Activated naive CD4-positive, alpha-beta T cell treated with anti-CD3 and anti-CD28 coated beads for 36 hours (primary cell): ENCODE measurements around the gene CD96. TPM values are rescaled to one million over a fixed set of nuclear protein-coding genes. Genes with fewer than 3 reads are reported as not detected.
A peak's percentile ranks its signal among the peaks of the same experiment; 100 is the strongest.
"Not testable (repeated sequence)": the region's sequence is repeated elsewhere in the genome, so short reads cannot be mapped to it uniquely, and the experiment has no call there.

Experiments used
- CTCF ChIA-PET: fragments of 350-600 bp; sonication (Branson Sonifier 250); formaldehyde crosslinking; loops from one replicate; lab custom pipeline; 2021; ENCODE audit warnings: antibody characterized with exemption; lab: Charles Lee
- DNase-seq: peaks from one replicate; pipeline ENCODE4 v3.0.0-alpha.2; 2020
- H3K27ac Mint-ChIP-seq: one replicate; pipeline ENCODE4 v1.8.0; 2021; ENCODE audit warnings: mild to moderate bottlenecking, mixed read lengths
- H3K27me3 Mint-ChIP-seq: one replicate; pipeline ENCODE4 v1.8.0; 2021; ENCODE audit warnings: low read depth, mixed read lengths
- H3K36me3 Mint-ChIP-seq: one replicate; pipeline ENCODE4 v1.8.0; 2021; ENCODE audit warnings: low read depth, mixed read lengths
- H3K4me1 Mint-ChIP-seq: one replicate; pipeline ENCODE4 v1.8.0; 2021; ENCODE audit warnings: low read depth, mixed read lengths
- H3K4me3 Mint-ChIP-seq: one replicate; pipeline ENCODE4 v1.8.0; 2021; ENCODE audit warnings: mild to moderate bottlenecking, moderate library complexity, mixed read lengths
- H3K9me3 Mint-ChIP-seq: one replicate; pipeline ENCODE4 v1.8.0; 2021; ENCODE audit warnings: mixed read lengths
- intact Hi-C: fragments of 100-400 bp; cut with micrococcal nuclease; formaldehyde crosslinking; loops from one replicate; pipeline ENCODE4 v1.15.1; 2023
- total RNA-seq, 2 experiments: library from RNA; stranded (reverse); gene quantifications; one replicate each; pipeline ENCODE4 v1.2.3, GENCODE V29; 2021

The CD96 gene
- total RNA-seq, 2 experiments from 2014 or later: 52.7 to 61.8 TPM

GRCh38 chr3:111627092-111627491 lies 85.1 kb downstream of the CD96 start:
- Mint-ChIP-seq H3K4me1 (peaks cover 12% of the 10 kb centered on the region), H3K36me3 (peaks cover 26% of the 10 kb centered on the region), H3K4me3 (no peak overlapping the region), H3K27ac (no peak overlapping the region), H3K27me3 (no peaks in the 10 kb centered on the region), H3K9me3 (peaks cover 10% of the 10 kb centered on the region)
- intact Hi-C loops: no loop called here
- no peak for DNase-seq
- CTCF ChIA-PET: interaction anchor here (1.0 to 1.3 kb wide), 2 partner anchors 11 to 386 kb away, joined by 4 read pairs; no protein-coding TSS in a partner anchor

- H3K4me3 Mint-ChIP-seq, DNase-seq, intact Hi-C loops, H3K27me3 Mint-ChIP-seq, CTCF ChIA-PET: not testable (repeated sequence)
- peaks cover 10% of the 10 kb centered on the region for H3K9me3 Mint-ChIP-seq
- H3K27ac Mint-ChIP-seq: peak overlapping the region; percentile 34
- H3K36me3 Mint-ChIP-seq: peaks cover 28% of the 10 kb centered on the region
- peaks cover 12% of the 10 kb centered on the region for H3K4me1 Mint-ChIP-seq
Observed at GRCh38 chr3:111629018-111629417, 87.0 kb downstream of the CD96 start.

GRCh38 chr3:111630638-111631037 lies 88.6 kb downstream of the CD96 start:
- H3K27me3 Mint-ChIP-seq, H3K27ac Mint-ChIP-seq, intact Hi-C loops, H3K4me3 Mint-ChIP-seq, DNase-seq: not testable (repeated sequence)
- CTCF ChIA-PET: interaction anchor here (0.7 to 1.5 kb wide), 2 partner anchors 13 to 52 kb away, joined by 3 to 6 read pairs; no protein-coding TSS in a partner anchor
- peaks cover 34% of the 10 kb centered on the region for H3K36me3 Mint-ChIP-seq
- peaks cover 10% of the 10 kb centered on the region for H3K9me3 Mint-ChIP-seq
- peaks cover 12% of the 10 kb centered on the region for H3K4me1 Mint-ChIP-seq

- no peaks in the 10 kb centered on the region for H3K4me1 Mint-ChIP-seq
- no peak overlapping the region for H3K27ac Mint-ChIP-seq
- CTCF ChIA-PET: no interaction called here
- no peaks in the 10 kb centered on the region for H3K9me3 Mint-ChIP-seq
- intact Hi-C loops: no loop called here
- DNase-seq: no peak
- H3K27me3 Mint-ChIP-seq: no peaks in the 10 kb centered on the region
- peaks cover 37% of the 10 kb centered on the region for H3K36me3 Mint-ChIP-seq
- H3K4me3 Mint-ChIP-seq: no peak overlapping the region
Observed at GRCh38 chr3:111635403-111635802, 93.4 kb downstream of the CD96 start.

- no peaks in the 10 kb centered on the region for H3K9me3 Mint-ChIP-seq
- no peak for DNase-seq
Observed at GRCh38 chr3:111636366-111636885, 94.4 kb downstream of the CD96 start.

GRCh38 chr3:111639316-111639715 lies 97.3 kb downstream of the CD96 start:
- H3K27me3 Mint-ChIP-seq: no peaks in the 10 kb centered on the region
- H3K9me3 Mint-ChIP-seq: peaks cover 20% of the 10 kb centered on the region
- H3K4me1 Mint-ChIP-seq: no peaks in the 10 kb centered on the region
- DNase-seq: no peak
- H3K4me3 Mint-ChIP-seq: no peak overlapping the region
- intact Hi-C loops: no loop called here
- H3K27ac Mint-ChIP-seq: no peak overlapping the region
- CTCF ChIA-PET: interaction anchor here (1.3 kb wide), 1 partner anchor 9 kb away, joined by 3 read pairs; no protein-coding TSS in a partner anchor
- H3K36me3 Mint-ChIP-seq: peaks cover 50% of the 10 kb centered on the region

More at GRCh38 chr3:111636366-111636885, 94.4 kb downstream of the CD96 start:
- H3K27ac Mint-ChIP-seq: no peak overlapping the region
- intact Hi-C loops: no loop called here
- H3K4me3 Mint-ChIP-seq: no peak overlapping the region
- CTCF ChIA-PET: interaction anchor here (0.5 to 0.7 kb wide), 2 partner anchors 36 to 49 kb away, joined by 3 read pairs; no protein-coding TSS in a partner anchor
- H3K4me1 Mint-ChIP-seq: no peaks in the 10 kb centered on the region
- H3K36me3 Mint-ChIP-seq: peaks cover 37% of the 10 kb centered on the region
- no peaks in the 10 kb centered on the region for H3K27me3 Mint-ChIP-seq

- CTCF ChIA-PET: interaction anchor here (0.6 to 0.9 kb wide), 3 partner anchors 9 to 88 kb away, joined by 3 read pairs; no protein-coding TSS in a partner anchor
- intact Hi-C loops: no loop called here
- Mint-ChIP-seq H3K27me3 (no peaks in the 10 kb centered on the region), H3K4me1 (peaks cover 3% of the 10 kb centered on the region), H3K9me3 (peaks cover 3% of the 10 kb centered on the region), H3K27ac (no peak overlapping the region), H3K4me3 (no peak overlapping the region), H3K36me3 (peaks cover 56% of the 10 kb centered on the region)
- DNase-seq: no peak
Observed at GRCh38 chr3:111648991-111649579, 107.1 kb downstream of the CD96 start.

- Mint-ChIP-seq H3K9me3 (no peaks in the 10 kb centered on the region), H3K36me3 (peaks cover 54% of the 10 kb centered on the region), H3K27ac (peak overlapping the region; percentile 13), H3K27me3 (no peaks in the 10 kb centered on the region), H3K4me3 (no peak overlapping the region), H3K4me1 (peaks cover 3% of the 10 kb centered on the region)
- no peak for DNase-seq
- intact Hi-C loops: no loop called here
- CTCF ChIA-PET: no interaction called here
Observed at GRCh38 chr3:111650378-111651275, 108.6 kb downstream of the CD96 start.

GRCh38 chr3:111652492-111653180 lies 110.6 kb downstream of the CD96 start:
- H3K4me1 Mint-ChIP-seq: peaks cover 3% of the 10 kb centered on the region
- no peaks in the 10 kb centered on the region for H3K27me3 Mint-ChIP-seq
- intact Hi-C loops: no loop called here
- CTCF ChIA-PET: interaction anchor here (0.9 to 1.1 kb wide), 2 partner anchors 8 to 30 kb away, joined by 3 read pairs; no protein-coding TSS in a partner anchor
- H3K4me3 Mint-ChIP-seq: no peak overlapping the region
- H3K27ac Mint-ChIP-seq: no peak overlapping the region
- H3K9me3 Mint-ChIP-seq: peaks cover 1% of the 10 kb centered on the region
- peaks cover 52% of the 10 kb centered on the region for H3K36me3 Mint-ChIP-seq
- DNase-seq: no peak

GRCh38 chr3:111653766-111654165 lies 111.8 kb downstream of the CD96 start:
- no peak for DNase-seq
- Mint-ChIP-seq H3K9me3 (peaks cover 2% of the 10 kb centered on the region), H3K36me3 (peaks cover 50% of the 10 kb centered on the region), H3K4me3 (no peak overlapping the region), H3K27me3 (no peaks in the 10 kb centered on the region), H3K4me1 (peaks cover 3% of the 10 kb centered on the region), H3K27ac (no peak overlapping the region)
- CTCF ChIA-PET: no interaction called here
- intact Hi-C loops: no loop called here

GRCh38 chr3:111662012-111662411 lies 120.0 kb downstream of the CD96 start:
- CTCF ChIA-PET: no interaction called here
- intact Hi-C loops: no loop called here
- Mint-ChIP-seq H3K4me1 (peaks cover 23% of the 10 kb centered on the region), H3K27me3 (no peaks in the 10 kb centered on the region), H3K36me3 (peaks cover 52% of the 10 kb centered on the region), H3K4me3 (no peak overlapping the region), H3K9me3 (peaks cover 44% of the 10 kb centered on the region), H3K27ac (no peak overlapping the region)
- DNase-seq: no peak

GRCh38 chr3:111662907-111663306 lies 120.9 kb downstream of the CD96 start:
- Mint-ChIP-seq H3K9me3 (peaks cover 43% of the 10 kb centered on the region), H3K4me3 (no peak overlapping the region), H3K27ac (no peak overlapping the region), H3K27me3 (no peaks in the 10 kb centered on the region), H3K4me1 (peaks cover 32% of the 10 kb centered on the region), H3K36me3 (peaks cover 52% of the 10 kb centered on the region)
- DNase-seq: no peak
- CTCF ChIA-PET: no interaction called here
- intact Hi-C loops: no loop called here
